Measurements from ENCODE around the gene RAB11FIP4. TPM values are rescaled to one million over a fixed set of nuclear protein-coding genes. Genes with fewer than 3 reads are reported as not detected.

The RAB11FIP4 gene
- total RNA-seq, 1 donor from 2014 or later = 103 TPM

DNA sequence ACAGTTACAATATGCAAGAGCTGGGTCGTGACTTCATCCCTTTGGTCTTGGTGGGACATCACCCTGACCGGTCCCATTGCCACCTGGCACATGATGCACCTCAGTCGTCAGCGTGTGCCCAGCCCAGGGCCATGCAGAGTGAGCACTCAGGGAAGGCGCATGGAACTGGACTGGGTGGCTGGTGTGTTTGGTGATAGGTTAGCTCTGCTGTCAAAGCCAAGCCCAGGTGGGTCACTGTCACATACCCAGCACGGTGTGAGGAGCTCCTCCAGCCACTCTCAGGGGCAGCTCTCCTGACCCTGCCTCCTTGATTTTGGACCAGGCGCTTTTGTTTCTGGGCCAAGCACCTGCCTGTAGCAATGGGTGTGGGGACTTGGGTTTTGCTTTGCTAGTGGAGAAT, 180.9 kb downstream of the RAB11FIP4 start:
- H3K27ac Mint-ChIP-seq (ENCODE audit: unreplicated experiment) = no peak overlapping the region
- TF ChIP-seq, protein P1, sequence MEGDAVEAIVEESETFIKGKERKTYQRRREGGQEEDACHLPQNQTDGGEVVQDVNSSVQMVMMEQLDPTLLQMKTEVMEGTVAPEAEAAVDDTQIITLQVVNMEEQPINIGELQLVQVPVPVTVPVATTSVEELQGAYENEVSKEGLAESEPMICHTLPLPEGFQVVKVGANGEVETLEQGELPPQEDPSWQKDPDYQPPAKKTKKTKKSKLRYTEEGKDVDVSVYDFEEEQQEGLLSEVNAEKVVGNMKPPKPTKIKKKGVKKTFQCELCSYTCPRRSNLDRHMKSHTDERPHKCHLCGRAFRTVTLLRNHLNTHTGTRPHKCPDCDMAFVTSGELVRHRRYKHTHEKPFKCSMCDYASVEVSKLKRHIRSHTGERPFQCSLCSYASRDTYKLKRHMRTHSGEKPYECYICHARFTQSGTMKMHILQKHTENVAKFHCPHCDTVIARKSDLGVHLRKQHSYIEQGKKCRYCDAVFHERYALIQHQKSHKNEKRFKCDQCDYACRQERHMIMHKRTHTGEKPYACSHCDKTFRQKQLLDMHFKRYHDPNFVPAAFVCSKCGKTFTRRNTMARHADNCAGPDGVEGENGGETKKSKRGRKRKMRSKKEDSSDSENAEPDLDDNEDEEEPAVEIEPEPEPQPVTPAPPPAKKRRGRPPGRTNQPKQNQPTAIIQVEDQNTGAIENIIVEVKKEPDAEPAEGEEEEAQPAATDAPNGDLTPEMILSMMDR (IDR thresholded peaks at IDR 0.05; ENCODE audit: partially characterized antibody, unreplicated experiment) = no peak
- no peak overlapping the region for H3K4me3 Mint-ChIP-seq (ENCODE audit: unreplicated experiment)
- H3K27me3 Mint-ChIP-seq (ENCODE audit: unreplicated experiment) = peaks cover 2% of the 10 kb centered on the region
- H3K9me3 Mint-ChIP-seq (ENCODE audit: unreplicated experiment) = peaks cover 1% of the 10 kb centered on the region
- no peak for DNase-seq
- H3K4me1 Mint-ChIP-seq (ENCODE audit: low read depth, unreplicated experiment) = no peaks in the 10 kb centered on the region
- no peaks in the 10 kb centered on the region for H3K36me3 Mint-ChIP-seq (ENCODE audit: unreplicated experiment)

DNA sequence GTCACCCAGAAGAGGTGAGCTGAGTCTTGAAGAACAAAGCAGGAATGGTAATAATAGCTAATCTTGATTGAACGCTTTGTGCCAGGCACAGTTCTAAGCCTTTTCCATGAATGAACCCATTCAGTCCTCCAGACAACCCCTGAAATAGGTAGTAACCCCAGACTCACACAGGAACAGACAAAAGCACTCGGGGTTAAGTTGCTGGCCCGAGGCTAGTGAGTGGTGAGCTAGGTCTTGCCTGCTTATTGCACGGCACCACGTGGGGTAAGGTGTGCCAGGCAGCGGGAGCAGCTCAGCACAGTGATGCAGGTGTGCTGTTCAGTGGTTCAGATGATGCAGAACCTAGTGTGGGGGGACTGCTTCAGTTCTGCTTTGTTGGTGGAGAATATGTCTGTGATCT, 181.6 kb downstream of the RAB11FIP4 start:
- H3K36me3 Mint-ChIP-seq (ENCODE audit: unreplicated experiment) = no peaks in the 10 kb centered on the region
- DNase-seq = no peak
- H3K4me1 Mint-ChIP-seq (ENCODE audit: low read depth, unreplicated experiment) = no peaks in the 10 kb centered on the region
- TF ChIP-seq, protein P1 (IDR thresholded peaks at IDR 0.05; ENCODE audit: partially characterized antibody, unreplicated experiment) = no peak
- peaks cover 2% of the 10 kb centered on the region for H3K27me3 Mint-ChIP-seq (ENCODE audit: unreplicated experiment)
- no peak overlapping the region for H3K4me3 Mint-ChIP-seq (ENCODE audit: unreplicated experiment)
- peaks cover 1% of the 10 kb centered on the region for H3K9me3 Mint-ChIP-seq (ENCODE audit: unreplicated experiment)
- no peak overlapping the region for H3K27ac Mint-ChIP-seq (ENCODE audit: unreplicated experiment)

DNA sequence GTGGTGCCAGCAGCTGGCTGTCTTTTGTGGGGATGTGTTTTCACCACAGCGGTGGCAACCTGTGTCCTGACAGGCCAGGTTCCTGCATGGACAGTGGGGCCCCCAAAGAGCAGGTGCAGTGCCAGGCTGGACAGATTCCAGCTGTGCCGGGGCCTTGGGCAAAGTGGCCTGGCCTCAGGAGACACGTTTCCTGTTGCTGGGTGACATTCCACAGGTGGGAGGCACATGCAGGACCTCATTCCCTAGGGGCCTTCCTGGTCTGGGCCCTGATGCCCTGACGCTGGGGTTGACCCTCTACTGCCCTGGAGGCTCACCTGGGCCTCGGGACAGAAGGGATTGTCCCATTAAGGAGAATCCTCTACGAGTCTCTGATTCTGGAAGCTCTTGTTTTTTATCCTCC, 182.4 kb downstream of the RAB11FIP4 start:
- no peak overlapping the region for H3K27ac Mint-ChIP-seq (ENCODE audit: unreplicated experiment)
- H3K27me3 Mint-ChIP-seq (ENCODE audit: unreplicated experiment) = peaks cover 2% of the 10 kb centered on the region
- no peaks in the 10 kb centered on the region for H3K4me1 Mint-ChIP-seq (ENCODE audit: low read depth, unreplicated experiment)
- TF ChIP-seq, protein P1 (IDR thresholded peaks at IDR 0.05; ENCODE audit: partially characterized antibody, unreplicated experiment) = no peak
- no peaks in the 10 kb centered on the region for H3K36me3 Mint-ChIP-seq (ENCODE audit: unreplicated experiment)
- no peak overlapping the region for H3K4me3 Mint-ChIP-seq (ENCODE audit: unreplicated experiment)
- DNase-seq = no peak
- H3K9me3 Mint-ChIP-seq (ENCODE audit: unreplicated experiment) = peaks cover 1% of the 10 kb centered on the region

DNA sequence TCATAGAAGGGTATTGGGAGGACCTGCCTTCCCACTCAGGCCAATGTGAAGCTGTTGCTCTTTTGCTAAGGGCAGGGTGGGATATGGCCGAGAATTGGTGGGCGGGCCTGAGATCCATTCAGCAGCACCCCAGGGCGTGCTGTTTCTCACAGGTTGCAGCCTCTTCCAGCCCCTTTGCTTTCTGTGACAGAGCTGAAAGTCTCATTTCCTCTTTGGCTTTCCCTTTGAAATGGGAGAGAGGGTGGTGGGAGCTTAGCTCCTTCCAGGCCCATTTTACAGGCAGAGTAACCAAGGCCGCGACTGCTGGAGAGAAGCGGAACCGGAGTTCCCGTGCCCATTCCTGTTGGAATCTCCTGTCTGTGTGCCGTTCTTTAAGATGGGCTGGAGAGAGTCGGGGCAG, 183.0 kb downstream of the RAB11FIP4 start:
- no peaks in the 10 kb centered on the region for H3K36me3 Mint-ChIP-seq (ENCODE audit: unreplicated experiment)
- H3K27ac Mint-ChIP-seq (ENCODE audit: unreplicated experiment) = no peak overlapping the region
- no peak overlapping the region for H3K4me3 Mint-ChIP-seq (ENCODE audit: unreplicated experiment)
- H3K9me3 Mint-ChIP-seq (ENCODE audit: unreplicated experiment) = peaks cover 1% of the 10 kb centered on the region
- H3K4me1 Mint-ChIP-seq (ENCODE audit: low read depth, unreplicated experiment) = no peaks in the 10 kb centered on the region
- TF ChIP-seq, protein P1 (IDR thresholded peaks at IDR 0.05; ENCODE audit: partially characterized antibody, unreplicated experiment) = no peak
- DNase-seq = no peak
- peaks cover 2% of the 10 kb centered on the region for H3K27me3 Mint-ChIP-seq (ENCODE audit: unreplicated experiment)

DNA sequence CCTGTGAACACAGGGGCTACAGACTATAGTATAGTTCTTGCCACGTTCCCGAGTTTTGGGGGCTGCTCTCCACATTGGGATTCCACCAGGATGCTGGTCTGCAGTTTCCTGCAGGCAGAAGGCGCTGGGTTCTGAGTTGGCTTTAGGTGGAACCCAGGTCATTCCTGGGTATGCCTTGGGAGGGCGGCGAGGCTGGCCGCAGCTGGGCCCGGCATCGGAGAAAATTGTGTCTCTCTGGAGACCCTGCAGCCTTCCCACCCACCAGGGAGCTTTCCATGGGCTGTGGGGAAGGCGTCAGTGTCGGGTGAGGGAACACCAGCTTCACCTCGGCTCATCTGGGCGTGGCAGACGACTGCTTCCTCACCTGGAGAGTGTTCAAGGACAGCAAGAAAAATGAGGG, 183.6 kb downstream of the RAB11FIP4 start:
- TF ChIP-seq, protein P1 (IDR thresholded peaks at IDR 0.05; ENCODE audit: partially characterized antibody, unreplicated experiment) = no peak
- Mint-ChIP-seq H3K4me1 (ENCODE audit: low read depth, unreplicated experiment) (no peaks in the 10 kb centered on the region), H3K36me3 (ENCODE audit: unreplicated experiment) (no peaks in the 10 kb centered on the region), H3K9me3 (ENCODE audit: unreplicated experiment) (peaks cover 1% of the 10 kb centered on the region), H3K4me3 (ENCODE audit: unreplicated experiment) (no peak overlapping the region), H3K27me3 (ENCODE audit: unreplicated experiment) (peaks cover 2% of the 10 kb centered on the region), H3K27ac (ENCODE audit: unreplicated experiment) (no peak overlapping the region)
- no peak for DNase-seq

Measured in glutamatergic neuron (in vitro differentiated cells).